ENCODE data around the gene IST1. TPM values are rescaled to one million over a fixed set of nuclear protein-coding genes. Genes with fewer than 3 reads are reported as not detected.
A peak's percentile ranks its signal among the peaks of the same experiment; 100 is the strongest.

Gene IST1
- total and polyA plus RNA-seq, 12 donors: 80.6 to 140 (median 103) TPM

- intact Hi-C loops (cut with DNase I): loop anchor here in 1 of 10 donors (10.0 kb wide), 1 partner anchor 1322 kb away; no protein-coding TSS in a partner anchor
- Histone ChIP-seq H3K27ac (no peak overlapping the region), H3K27me3 (no peaks in the 10 kb centered on the region), H3K4me3 (no peak overlapping the region), H3K4me1 (peaks cover 2 to 60% (median 20%) of the 10 kb centered on the region in 9 donors), H3K9me3 (no peaks in the 10 kb centered on the region), H3K36me3 (peaks cover 0 to 96% (median 29%) of the 10 kb centered on the region in 9 donors)
- no peak for ATAC-seq
- no peak for TF ChIP-seq CTCF (IDR thresholded peaks at IDR 0.05)
- no peak for DNase-seq
- 96 to 97% methylated on average over 4 of the region's 4 CpGs for WGBS, 2 donors
These were observed 42.8 kb upstream of the IST1 start for GRCh38 chr16:71852561-71852960.

- ATAC-seq (no peak), DNase-seq (no peak)
- Histone ChIP-seq H3K27ac (peak overlapping the region in 3 of 10 donors; percentile 65 to 79 (median 72)), H3K4me1 (peaks cover 0 to 60% (median 18%) of the 10 kb centered on the region in 9 donors), H3K36me3 (peaks cover 0 to 95% (median 29%) of the 10 kb centered on the region in 9 donors), H3K27me3 (no peaks in the 10 kb centered on the region), H3K9me3 (no peaks in the 10 kb centered on the region), H3K4me3 (no peak overlapping the region)
- no peak for TF ChIP-seq CTCF (IDR thresholded peaks at IDR 0.05)
- WGBS, 2 donors: 66 to 71% methylated on average over 4 of the region's 4 CpGs
- intact Hi-C loops (cut with DNase I): loop anchor here in 1 of 10 donors (10.0 kb wide), 1 partner anchor 1321 kb away; no protein-coding TSS in a partner anchor
These were observed 41.9 kb upstream of the IST1 start for GRCh38 chr16:71853413-71853812.

- DNase-seq: no peak
- Histone ChIP-seq H3K4me1 (peaks cover 0 to 63% (median 18%) of the 10 kb centered on the region in 9 donors), H3K27ac (peak overlapping the region in 8 of 10 donors; percentile 24 to 79 (median 59)), H3K36me3 (peaks cover 0 to 94% (median 25%) of the 10 kb centered on the region in 9 donors), H3K27me3 (no peaks in the 10 kb centered on the region), H3K9me3 (no peaks in the 10 kb centered on the region), H3K4me3 (no peak overlapping the region)
- WGBS, 2 donors: 62 to 68% methylated on average over 4 of the region's 4 CpGs
- no peak for TF ChIP-seq CTCF (IDR thresholded peaks at IDR 0.05)
- intact Hi-C loops (cut with DNase I): loop anchor here in 1 of 10 donors (10.0 kb wide), 1 partner anchor 1320 kb away; no protein-coding TSS in a partner anchor
- ATAC-seq: peak in 6 of 8 donors; percentile 46 to 68 (median 58)
These were observed 40.9 kb upstream of the IST1 start for GRCh38 chr16:71854369-71854948.

GRCh38 chr16:71855937-71856662 lies 39.2 kb upstream of the IST1 start:
- intact Hi-C loops (cut with DNase I): loop anchor here in 1 of 10 donors (10.0 kb wide), 1 partner anchor 1319 kb away; no protein-coding TSS in a partner anchor
- TF ChIP-seq CTCF (IDR thresholded peaks at IDR 0.05): no peak
- Histone ChIP-seq H3K9me3 (no peaks in the 10 kb centered on the region), H3K27me3 (no peaks in the 10 kb centered on the region), H3K27ac (peak overlapping the region in 2 of 10 donors; percentile 36 to 79), H3K36me3 (peaks cover 0 to 94% (median 17%) of the 10 kb centered on the region in 9 donors), H3K4me3 (no peak overlapping the region), H3K4me1 (peaks cover 0 to 68% (median 18%) of the 10 kb centered on the region in 9 donors)
- ATAC-seq (no peak), DNase-seq (no peak)
- 90% methylated on average over 5 of the region's 5 CpGs for WGBS, 2 donors
